ENCODE results near the gene FCGR2B.
"Not testable (repeated sequence)": the region's sequence is repeated elsewhere in the genome, so short reads cannot be mapped to it uniquely, and the experiment has no call there.

FCGR2B gene

DNA sequence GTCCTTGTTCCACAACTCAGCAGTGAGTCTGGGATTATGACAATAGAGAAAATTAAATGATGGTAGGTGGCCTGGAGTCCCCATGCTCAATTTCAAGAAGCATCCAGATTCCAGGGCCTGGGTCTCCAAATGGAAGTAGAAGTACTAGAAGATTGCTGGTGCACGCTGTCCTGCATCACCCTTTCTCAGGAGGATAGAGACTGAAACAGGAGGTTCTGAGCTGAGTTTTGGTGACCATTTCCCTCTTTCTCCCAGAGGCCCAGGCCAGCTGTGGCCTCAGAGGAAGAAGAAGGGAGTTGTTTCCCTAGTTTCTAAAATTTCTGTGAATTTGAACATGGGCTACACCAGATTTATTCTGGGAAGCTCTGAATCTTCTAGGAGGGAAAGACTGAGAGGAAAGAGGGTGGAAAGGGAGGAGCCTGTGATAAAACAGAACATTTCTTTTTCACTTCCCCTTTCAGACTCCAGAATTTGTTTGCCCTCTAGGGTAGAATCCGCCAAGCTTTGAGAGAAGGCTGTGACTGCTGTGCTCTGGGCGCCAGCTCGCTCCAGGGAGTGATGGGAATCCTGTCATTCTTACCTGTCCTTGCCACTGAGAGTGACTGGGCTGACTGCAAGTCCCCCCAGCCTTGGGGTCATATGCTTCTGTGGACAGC is at the start of gene FCGR2B:
FCGR2B (plus strand) TSS at position 460 of the 656 bp plus-strand sequence; CDS start at position 559, 99 bp downstream.
- not testable (repeated sequence) for DNase-seq (ENCODE audit: low spot score)

DNA sequence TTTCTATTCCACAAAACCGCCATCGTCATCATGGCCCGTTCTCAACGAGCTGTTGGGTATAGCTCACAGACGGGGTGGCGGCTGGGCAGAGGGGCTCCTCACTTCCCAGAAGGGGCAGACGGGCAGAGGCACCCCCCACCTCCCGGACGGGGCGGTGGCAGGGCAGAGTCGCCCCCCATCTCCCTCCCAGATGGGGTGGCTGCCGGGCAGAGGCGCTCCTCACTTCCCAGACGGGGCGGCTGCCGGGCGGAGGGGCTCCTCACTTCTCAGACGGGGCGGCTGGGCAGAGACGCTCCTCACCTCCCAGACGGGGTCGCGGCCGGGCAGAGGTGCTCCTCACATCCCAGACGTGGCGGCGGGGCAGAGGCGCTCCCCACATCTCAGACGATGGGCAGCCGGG is 46.5 kb upstream of the FCGR2B start:
- DNase-seq (ENCODE audit: low spot score): not testable (repeated sequence)

DNA sequence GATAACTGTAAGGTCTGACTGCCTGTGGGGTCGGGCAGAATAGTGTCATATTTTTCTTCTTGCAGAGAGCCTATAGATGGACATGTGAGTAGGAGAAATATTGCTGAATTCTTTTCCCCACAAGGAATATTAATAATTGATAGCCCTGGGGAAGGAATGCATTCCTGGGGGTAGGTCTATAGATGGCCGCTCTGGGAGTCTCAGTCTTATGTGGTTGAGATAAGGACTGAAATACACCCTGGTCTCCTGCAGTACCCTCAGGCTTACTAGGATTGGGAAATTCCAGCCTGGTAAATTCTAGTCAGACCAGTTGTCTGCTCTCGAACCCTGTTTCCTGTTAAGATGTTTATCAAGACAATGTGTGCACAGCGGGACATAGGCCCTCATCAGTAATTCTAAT is 44.4 kb upstream of the FCGR2B start:
- DNase-seq (ENCODE audit: low spot score): not testable (repeated sequence)

DNA sequence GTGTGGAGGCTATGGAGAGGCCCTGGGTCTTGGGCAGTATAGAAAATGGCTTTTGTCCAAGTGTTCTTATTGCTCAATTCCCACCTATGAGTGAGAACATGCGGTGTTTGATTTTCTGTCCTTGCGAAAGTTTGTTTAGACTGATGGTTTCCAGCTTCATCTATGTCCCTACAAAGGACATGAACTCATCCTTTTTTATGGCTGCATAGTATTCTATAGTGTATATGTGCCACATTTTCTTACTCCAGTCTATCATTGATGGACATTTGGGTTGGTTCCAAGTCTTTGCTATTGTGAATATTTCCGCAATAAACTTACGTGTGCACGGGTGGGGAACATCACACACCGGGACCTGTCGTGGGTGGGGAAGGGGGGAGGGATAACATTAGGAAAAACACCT is 42.5 kb upstream of the FCGR2B start:
- not testable (repeated sequence) for DNase-seq (ENCODE audit: low spot score)

DNA sequence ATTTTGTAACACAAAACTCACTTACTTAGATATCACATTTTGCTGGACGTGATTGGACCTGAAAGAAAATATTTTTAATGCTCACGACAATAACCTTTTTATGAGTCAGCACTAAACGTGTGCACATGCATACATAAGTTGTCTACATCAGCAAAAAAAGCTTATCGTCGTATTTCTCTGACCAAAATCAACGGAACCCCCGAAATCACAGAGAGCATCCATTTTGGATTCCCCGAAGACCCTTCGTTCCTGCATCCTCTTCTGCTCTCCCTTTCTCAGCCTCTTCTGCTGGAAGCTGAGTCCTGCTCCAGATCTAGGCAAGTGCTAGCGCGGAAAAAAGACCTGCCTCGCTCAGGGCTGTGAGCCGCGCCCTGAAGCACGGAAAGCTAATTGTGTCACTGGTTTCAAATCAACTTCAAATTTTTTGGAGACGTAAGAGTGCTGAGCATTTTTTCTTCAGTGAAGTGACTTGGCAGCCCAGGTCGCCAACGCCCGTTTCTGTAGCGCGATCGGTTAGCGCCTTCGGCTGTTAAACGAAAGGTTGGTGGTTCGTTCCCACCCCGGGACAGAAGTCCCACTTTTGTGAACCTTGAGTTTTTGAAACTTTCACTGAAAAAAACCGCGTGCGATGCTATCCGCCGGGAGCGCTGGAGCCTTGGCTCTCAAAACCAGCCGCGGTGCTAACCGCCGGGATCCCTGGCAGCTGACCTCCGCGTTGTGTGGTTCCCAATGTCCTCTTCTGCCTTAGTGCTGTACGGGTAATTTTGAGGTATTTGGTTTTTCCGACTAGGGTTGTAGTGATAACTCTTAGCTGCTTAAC is 41.6 kb upstream of the FCGR2B start:
- peak; percentile 63 for DNase-seq (ENCODE audit: low spot score)

DNA sequence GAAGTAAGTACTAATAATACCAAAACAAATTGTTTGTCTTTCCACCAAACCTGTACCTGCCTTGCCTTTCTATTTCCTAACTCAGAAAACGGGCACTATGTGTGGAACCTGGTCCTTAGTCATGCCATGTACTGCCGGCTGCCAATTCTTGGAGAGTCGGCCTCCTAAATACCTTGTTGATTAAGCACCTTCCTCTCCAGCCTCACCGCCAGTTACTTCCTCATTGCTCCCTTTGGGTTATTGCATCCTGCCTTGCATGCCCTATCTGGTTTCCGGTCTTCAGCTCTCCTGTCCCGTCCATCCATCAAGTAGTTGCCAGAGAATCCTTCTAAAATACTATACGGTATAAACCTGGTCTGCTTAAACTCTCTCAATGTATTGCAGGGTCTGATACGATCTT is 40.9 kb upstream of the FCGR2B start:
- not testable (repeated sequence) for DNase-seq (ENCODE audit: low spot score)

DNA sequence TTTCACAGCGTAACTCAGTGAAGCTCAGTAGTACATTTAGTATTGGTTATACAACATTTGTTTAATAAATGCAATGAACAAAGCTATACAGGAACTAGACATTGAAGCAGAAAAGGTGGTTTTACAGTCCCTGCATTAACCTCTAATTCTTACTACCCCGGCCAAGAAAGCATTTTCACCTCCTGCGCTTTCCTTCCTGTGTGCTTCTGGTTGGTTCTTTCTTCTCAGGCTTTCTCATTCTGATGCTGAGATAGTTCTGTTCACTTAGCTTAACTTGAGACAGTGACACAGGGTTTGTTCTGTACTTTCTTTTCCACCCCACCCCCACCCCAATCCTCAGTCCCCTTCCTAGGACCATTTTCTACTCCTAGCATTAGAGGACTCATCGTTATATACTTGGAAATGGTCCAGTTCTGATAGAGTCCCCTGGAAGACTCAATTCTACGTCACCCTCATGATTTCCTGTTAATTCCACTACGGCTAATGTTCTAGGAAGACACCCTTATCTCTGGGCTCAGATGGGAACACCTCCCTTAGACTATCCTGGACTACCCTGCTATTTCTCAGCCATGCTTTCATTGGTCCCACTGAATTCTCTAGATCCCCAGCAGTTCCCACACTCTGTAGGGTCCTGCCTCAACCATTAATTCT is 39.4 kb upstream of the FCGR2B start:
- not testable (repeated sequence) for DNase-seq (ENCODE audit: low spot score)

DNA sequence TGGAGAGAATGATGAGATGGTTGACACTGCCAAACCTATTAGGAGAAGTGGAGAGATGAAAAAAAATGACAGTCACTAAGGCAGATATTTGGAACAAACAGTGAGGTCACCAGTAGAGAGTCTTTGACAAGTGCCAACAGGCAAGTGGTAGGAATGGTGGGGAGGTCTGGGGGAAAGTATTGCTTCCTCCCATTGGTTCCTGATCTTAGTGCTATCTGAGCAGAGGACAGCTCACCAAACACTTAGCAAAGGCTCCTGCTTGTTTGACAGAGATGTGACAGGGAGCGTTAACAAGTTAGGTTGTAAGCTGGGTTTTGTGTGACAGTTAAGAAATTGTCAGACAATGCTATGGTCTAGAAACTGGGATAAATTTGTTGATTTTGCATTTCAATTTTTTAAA is 38.3 kb upstream of the FCGR2B start:
- DNase-seq (ENCODE audit: low spot score): not testable (repeated sequence)

DNA sequence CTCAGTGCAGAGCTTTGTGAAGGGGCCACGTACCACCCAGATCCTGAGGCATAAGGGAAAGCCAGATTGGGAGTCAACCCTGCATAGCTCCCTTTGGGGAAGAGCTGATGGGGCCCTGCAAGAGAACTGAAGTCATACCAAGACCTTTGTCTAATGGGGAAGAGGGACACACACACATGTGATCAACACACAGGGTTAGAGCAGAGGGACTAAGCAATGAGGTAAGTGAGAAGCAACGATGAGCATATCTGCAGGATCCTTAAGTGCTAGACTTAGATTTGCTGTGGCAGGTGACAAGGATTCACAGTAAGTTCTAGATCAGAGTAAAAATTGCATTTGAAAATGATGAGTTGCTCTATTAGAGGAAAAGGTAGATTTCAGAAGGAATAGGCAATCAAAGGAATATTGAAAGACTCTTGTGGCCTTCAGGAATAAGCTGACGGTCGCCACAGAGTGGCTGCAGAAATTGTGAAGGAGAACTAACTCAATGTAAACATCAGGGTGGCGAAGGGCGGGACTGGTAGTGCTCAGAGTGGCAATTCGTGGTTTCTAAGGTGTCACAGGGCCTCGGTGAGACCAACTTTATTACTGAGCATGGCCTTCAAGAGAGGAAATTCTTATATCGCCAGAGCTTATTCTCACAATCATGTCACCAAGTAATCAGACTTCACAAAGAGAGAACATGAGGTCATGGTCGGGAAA is 36.3 kb upstream of the FCGR2B start:
- DNase-seq (ENCODE audit: low spot score): not testable (repeated sequence)

DNA sequence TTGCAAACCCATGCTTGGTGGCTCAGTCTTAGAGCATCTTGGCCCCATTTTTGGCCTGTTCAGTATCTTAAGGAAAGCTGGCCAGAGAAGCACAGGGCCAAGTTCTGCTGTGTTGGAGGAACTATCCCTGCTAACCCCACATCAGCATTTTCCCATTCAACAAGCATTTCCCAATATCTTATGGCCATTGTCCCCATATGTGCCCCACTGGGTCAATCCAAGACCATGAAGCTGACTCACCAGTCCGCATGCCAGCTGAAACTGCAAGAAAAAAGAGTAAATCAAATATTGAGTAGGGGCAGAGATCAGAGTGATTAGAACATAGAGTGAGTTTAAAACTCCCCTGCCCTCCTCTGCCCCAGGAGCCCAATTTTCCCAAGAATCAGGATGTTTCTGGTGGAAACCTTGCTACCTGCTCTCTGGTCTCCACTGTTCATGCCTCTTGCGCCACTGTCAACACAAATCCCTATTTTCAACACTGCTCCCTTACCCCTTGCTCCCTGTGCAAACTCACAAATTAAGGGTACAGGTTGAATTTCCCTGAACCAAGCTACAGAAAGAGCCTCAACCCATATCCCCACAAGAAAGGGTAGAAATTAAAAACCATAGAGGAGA is 32.7 kb upstream of the FCGR2B start:
- DNase-seq (ENCODE audit: low spot score): not testable (repeated sequence)

DNA sequence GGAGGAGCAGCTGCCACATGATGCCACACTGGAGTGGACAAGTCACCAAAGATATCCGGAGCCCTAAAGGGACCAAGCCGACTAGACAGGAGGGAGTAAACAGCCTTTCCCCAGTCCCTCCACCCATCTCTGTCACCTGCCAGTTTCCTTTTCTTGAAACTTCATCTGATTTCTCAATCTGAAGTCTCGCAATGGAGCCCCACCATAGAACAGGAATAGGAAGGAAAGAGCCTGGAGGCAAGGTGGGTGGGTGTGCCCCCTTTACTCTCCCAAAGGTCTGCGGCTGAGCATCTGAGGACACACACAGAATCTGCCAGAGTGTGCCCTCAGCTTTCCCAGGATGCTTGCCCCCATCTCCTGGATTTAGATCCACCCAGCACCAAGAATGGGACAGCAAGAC is 31.9 kb upstream of the FCGR2B start, which contains the start of gene FCGR3B:
FCGR3B (minus strand) TSS at position 101 of the 400 bp plus-strand sequence; CDS start at position 19, 82 bp downstream.
- DNase-seq (ENCODE audit: low spot score): no peak

DNA sequence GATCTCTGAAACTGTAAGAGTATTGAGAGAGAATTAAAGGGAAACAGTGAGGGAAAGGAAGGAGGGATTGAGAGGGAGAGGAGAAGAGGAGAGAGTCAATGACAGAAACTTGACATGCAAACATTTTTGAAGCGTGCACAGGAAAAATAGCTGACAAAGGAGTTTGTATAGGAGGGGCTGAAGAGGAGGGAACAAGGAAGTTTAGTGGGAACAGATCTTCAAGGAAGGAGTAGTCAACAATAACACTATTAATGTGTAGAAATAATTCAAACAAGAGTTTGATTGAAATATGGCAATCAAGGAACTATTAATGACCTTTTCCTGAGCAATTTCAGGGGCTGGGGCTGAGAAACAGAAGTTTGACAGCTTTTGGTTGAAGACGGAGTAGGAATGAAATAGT is 27.9 kb upstream of the FCGR2B start:
- DNase-seq (ENCODE audit: low spot score): not testable (repeated sequence)

DNA sequence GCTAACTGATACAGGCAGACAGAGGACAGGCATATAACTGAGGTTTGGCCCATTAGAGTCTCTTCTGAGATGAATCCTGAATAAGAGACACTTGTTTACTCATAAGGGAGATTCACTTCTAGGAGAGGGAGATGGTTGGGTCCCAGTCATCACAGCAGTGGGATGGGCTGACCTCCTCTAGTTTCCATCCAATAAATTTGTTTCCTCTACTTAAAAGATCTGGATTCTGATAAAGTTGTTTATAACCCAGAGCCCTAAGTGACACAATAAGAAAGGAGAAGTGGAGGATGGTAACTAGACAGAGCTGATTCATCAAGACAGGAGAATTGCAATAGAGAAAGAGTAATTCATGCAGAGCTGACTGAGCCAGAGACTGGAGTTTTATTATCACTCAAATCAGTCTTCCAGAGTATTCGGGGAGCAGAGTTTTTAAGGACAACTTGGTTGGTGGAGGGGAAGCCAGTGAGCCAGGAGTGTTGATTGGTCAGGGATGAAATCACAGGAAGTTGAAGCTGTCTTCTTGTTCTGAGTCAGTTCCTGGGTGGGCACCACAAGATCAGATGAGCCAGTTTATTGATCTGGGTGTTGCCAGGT is 26.7 kb upstream of the FCGR2B start:
- DNase-seq (ENCODE audit: low spot score): not testable (repeated sequence)

DNA sequence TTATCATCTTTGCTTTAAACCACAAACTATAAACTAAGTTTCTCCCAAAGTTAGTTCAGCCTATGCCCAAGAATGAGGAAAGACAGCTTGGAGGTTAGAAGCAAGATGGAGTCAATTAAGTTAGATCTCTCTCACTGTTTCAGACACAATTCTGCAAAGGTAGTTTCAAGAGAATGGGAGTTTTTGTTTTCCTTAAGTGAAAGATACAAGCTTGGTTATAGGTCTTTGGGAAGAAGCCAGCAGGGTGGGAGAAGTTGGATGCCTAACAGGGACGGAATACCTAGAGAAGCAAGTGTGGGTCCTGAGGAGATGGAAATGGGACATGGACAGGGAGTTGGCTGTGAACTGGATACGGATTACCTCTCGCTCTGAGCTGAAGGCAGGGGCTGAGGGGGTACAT is 26.0 kb upstream of the FCGR2B start:
- DNase-seq (ENCODE audit: low spot score): not testable (repeated sequence)

DNA sequence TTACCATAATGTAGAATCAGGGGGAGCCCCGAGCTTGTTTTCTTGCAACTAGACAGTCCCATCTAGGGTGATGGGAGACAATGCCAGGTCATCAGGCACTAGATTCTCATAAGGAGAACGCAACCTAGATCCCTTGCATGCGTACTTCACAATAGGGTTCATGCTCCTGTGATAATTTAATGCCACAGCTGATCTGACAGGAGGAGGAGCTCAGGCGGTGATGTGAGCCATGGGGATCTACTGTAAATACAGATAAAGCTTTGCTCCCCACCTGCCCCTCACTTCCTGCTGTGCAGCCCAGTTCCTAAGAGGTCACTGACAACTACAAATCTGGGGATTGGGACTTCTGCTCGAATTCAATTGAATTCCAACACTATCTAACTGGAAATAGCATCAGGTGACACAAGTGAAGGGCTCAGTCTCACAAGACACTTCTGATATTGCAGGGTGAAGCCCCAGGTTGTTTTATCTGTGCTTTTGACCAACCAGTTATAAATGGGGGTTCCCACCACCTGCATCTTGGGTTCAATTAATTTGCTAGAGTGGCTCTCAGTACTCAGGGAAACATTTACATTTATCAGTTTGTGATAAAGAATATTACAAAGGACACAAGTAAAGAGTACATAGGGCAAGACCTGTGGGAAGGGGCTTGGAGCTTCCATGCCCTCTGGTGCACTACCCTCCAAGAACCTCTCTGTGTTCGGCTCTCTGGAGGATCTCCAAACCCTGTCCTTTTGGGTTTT is 24.5 kb upstream of the FCGR2B start:
- DNase-seq (ENCODE audit: low spot score): not testable (repeated sequence)

DNA sequence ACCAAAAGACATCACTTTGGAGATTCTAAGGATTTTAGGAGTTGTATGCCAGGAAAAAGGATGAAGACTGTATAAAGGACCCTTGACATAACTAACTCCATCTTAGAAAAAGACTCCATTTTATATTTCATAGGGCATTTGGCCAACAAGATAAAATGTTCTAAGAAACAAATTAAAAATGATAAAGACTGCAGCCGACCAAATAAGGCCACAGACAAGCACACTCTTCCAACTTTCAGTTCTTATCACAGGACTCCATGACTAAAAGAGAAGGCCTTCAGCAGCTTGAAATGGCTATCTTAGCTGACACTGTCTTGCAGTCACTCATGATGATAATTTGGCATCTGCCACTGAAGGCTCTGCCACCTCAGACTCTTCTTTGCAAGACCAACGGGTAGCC is 23.7 kb upstream of the FCGR2B start:
- not testable (repeated sequence) for DNase-seq (ENCODE audit: low spot score)

DNA sequence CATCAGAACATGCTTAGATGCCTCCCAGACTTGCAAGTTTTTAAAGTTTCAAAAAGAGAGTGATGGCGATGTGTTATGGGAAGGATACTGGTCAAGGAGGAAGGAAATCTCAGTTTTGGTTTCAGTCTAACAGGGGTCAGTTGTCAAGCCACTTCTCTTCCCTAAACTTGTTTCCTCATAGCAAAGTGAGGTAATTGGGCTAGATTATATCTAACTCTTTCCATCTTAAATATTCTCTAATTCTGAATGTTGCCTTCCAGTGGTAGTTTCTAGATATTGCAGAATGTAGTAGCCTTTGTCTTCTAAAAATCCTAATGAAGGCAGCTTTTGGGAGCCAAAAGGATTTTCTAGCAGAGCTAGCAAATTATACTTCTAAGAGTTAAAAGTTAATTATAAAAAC is 20.2 kb upstream of the FCGR2B start:
- not testable (repeated sequence) for DNase-seq (ENCODE audit: low spot score)

DNA sequence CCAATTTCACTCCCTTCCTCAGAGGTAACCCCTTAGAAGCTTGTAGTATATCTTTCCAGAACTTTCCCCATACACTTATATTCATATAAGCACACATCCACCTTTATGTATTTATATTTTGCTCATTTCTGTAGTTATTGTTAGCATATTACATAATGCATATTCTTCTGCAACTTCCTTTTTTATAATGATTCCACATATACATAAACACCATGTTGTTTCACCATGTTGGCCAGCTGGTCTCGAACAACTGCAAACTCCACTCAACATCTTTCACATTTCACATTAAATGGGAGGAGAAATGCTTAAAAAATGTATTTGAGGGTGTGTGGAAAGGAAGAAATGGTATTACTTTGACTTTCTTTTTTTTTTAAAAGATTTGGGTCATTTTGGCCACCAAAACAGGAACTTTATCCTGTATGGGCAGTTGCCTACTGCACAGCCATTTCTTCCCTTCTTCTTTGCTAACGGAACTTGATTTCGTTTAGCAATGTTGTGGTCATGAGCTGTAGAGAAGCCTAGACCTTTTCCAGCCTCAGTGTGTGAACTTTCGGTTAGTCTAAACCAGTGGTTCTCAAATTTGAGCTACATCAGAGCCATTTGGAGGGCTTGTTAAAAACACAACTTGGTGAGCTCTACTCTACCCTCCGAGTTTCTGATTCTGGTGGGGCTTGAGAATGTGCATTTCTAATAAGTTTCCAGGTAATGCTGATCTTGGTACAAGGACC is 19.3 kb upstream of the FCGR2B start:
- not testable (repeated sequence) for DNase-seq (ENCODE audit: low spot score)

DNA sequence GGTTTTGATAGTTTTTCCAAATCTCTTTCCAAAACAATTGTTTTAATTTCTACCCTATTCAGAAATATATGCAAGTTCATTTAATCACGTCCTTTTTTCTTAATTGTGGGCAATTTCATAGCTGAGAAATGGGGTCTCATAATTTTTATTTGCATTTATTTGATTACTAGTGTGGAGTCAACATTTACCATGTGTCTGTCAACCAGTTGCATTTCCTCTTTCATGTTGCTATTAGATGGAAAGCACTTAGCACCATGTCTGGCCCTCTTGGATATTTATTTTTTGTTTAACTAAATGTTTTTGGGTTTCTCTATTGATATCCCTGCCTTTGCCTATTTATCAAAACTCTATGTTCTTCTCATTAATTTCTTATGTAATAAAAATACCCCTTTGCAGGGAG is 18.1 kb upstream of the FCGR2B start:
- DNase-seq (ENCODE audit: low spot score): not testable (repeated sequence)
